Measurements from ENCODE around the gene SLC5A10. TPM values are rescaled to one million over a fixed set of nuclear protein-coding genes. Genes with fewer than 3 reads are reported as not detected.

The SLC5A10 gene
- polyA plus RNA-seq, 3 donors, result 0.10 to 0.17 (median 0.12) TPM

DNA sequence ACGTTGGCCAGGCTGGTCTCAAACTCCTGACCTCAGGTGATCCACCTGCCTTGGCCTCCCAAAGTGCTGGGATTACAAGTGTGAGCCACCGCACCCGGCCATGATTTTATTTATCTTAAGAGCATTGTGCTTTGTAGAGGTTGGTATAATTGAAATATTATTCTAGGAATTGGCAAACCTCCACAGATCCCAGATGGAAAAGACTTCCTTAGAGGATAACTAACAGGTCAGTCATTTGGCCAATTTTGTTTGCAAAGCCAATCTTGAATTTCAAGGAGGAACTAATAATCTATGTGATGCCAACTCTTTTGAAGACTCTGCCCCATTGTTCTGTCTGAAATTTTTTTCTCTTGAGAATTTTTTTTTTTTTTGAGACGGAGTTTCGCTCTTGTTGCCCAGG lies 46.7 kb upstream of the SLC5A10 start:
- Histone ChIP-seq H3K9ac (ENCODE audit: insufficient read depth, low read length, poor library complexity, severe bottlenecking) (no peak overlapping the region), H3K27ac (ENCODE audit: low read depth in 1 of 2, low read length in 2 of 2) (no peak overlapping the region), H2AFZ (ENCODE audit: insufficient read depth, low read depth, low read length, poor library complexity, severe bottlenecking) (no peak overlapping the region), H3K9me3 (replicated peaks in 1 of 2; ENCODE audit: control insufficient read depth in 1 of 2, insufficient read depth in 1 of 2, low read length in 2 of 2) (no peaks in the 10 kb centered on the region), H3K4me2 (replicated peaks; ENCODE audit: extremely low read depth, low read length, poor library complexity, severe bottlenecking) (no peak overlapping the region), H4K20me1 (ENCODE audit: insufficient read depth, low read length) (peaks cover 19% of the 10 kb centered on the region), H3K4me1 (ENCODE audit: control insufficient read depth in 1 of 2, insufficient read depth in 2 of 2, low read length in 2 of 2) (peaks cover 17% of the 10 kb centered on the region in 2 donors), H3K4me3 (replicated peaks in 1 of 3; ENCODE audit: low read depth in 2 of 3, low read length in 3 of 3) (no peak overlapping the region), H3K36me3 (replicated peaks in 1 of 2; ENCODE audit: control insufficient read depth in 1 of 2, insufficient read depth in 2 of 2, low read length in 2 of 2) (peaks cover 22 to 62% of the 10 kb centered on the region in 2 donors), H3K79me2 (ENCODE audit: insufficient read depth, low read length) (no peaks in the 10 kb centered on the region), H3K27me3 (ENCODE audit: control insufficient read depth in 2 of 2, insufficient read depth in 2 of 2, low read length in 2 of 2) (no peaks in the 10 kb centered on the region)
- Mint-ChIP-seq H3K36me3 (peaks cover 58 to 80% of the 10 kb centered on the region in 2 donors), H3K27me3 (ENCODE audit: low read depth in 3 of 3) (no peaks in the 10 kb centered on the region), H3K27ac (peak overlapping the region in 1 of 7 donors; percentile 20), H3K4me3 (no peak overlapping the region), H3K4me1 (peaks cover 20% of the 10 kb centered on the region), H3K9me3 (no peaks in the 10 kb centered on the region)
- TF ChIP-seq, protein P1, sequence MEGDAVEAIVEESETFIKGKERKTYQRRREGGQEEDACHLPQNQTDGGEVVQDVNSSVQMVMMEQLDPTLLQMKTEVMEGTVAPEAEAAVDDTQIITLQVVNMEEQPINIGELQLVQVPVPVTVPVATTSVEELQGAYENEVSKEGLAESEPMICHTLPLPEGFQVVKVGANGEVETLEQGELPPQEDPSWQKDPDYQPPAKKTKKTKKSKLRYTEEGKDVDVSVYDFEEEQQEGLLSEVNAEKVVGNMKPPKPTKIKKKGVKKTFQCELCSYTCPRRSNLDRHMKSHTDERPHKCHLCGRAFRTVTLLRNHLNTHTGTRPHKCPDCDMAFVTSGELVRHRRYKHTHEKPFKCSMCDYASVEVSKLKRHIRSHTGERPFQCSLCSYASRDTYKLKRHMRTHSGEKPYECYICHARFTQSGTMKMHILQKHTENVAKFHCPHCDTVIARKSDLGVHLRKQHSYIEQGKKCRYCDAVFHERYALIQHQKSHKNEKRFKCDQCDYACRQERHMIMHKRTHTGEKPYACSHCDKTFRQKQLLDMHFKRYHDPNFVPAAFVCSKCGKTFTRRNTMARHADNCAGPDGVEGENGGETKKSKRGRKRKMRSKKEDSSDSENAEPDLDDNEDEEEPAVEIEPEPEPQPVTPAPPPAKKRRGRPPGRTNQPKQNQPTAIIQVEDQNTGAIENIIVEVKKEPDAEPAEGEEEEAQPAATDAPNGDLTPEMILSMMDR (IDR thresholded peaks at IDR 0.05), result no peak
- intact Hi-C loops (cut with micrococcal nuclease), result no loop called here
- no peak for DNase-seq
- WGBS (ENCODE audit: insufficient coverage), result 100% methylated on average over 1 of the region's 5 CpGs

DNA sequence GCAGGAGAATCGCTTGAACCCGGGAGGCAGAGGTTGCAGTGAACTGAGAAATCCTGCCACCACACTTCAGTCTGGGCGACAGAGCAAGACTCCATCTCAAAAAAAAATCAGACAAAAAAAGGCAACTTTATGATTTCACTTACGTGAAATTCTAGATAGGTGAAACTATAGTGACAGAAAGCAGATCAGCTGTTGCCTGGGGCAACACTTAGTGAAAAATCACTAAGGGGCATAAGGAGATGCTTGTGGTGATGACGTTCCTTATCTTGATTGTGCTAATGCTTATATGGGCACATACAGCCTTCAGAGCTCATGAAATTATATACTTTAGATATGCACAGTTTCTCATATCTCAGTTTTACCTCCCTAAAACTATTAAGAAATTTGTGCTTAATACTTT lies 41.6 kb upstream of the SLC5A10 start:
- H3K4me1 Mint-ChIP-seq, result no peaks in the 10 kb centered on the region
- H3K36me3 Mint-ChIP-seq, result peaks cover 67 to 91% of the 10 kb centered on the region in 2 donors
- H3K27ac Mint-ChIP-seq, result no peak overlapping the region

More for the DNA sequence above, 41.6 kb upstream of the SLC5A10 start:
- WGBS (ENCODE audit: insufficient coverage), result no CpG with 5 or more reads among the region's 5 CpGs
- no peak overlapping the region for H3K4me3 Mint-ChIP-seq
- TF ChIP-seq, protein P1 (IDR thresholded peaks at IDR 0.05), result no peak
- no peaks in the 10 kb centered on the region for H3K9me3 ChIP-seq (replicated peaks in 1 of 2; ENCODE audit: control insufficient read depth in 1 of 2, insufficient read depth in 1 of 2, low read length in 2 of 2)
- H4K20me1 ChIP-seq (ENCODE audit: insufficient read depth, low read length), result no peaks in the 10 kb centered on the region
- intact Hi-C loops (cut with micrococcal nuclease), result loop anchor here in 1 of 2 donors (10.0 kb wide), 1 partner anchor 64 kb away; no protein-coding TSS in a partner anchor
- peaks cover 36 to 86% of the 10 kb centered on the region in 2 donors for H3K36me3 ChIP-seq (replicated peaks in 1 of 2; ENCODE audit: control insufficient read depth in 1 of 2, insufficient read depth in 2 of 2, low read length in 2 of 2)
- no peak overlapping the region for H3K9ac ChIP-seq (ENCODE audit: insufficient read depth, low read length, poor library complexity, severe bottlenecking)
- no peak overlapping the region for H3K4me3 ChIP-seq (replicated peaks in 1 of 3; ENCODE audit: low read depth in 2 of 3, low read length in 3 of 3)
- H3K4me2 ChIP-seq (replicated peaks; ENCODE audit: extremely low read depth, low read length, poor library complexity, severe bottlenecking), result no peak overlapping the region
- H3K27me3 Mint-ChIP-seq (ENCODE audit: low read depth in 3 of 3), result no peaks in the 10 kb centered on the region
- H3K79me2 ChIP-seq (ENCODE audit: insufficient read depth, low read length), result no peaks in the 10 kb centered on the region
- DNase-seq, result no peak
- no peaks in the 10 kb centered on the region for H3K9me3 Mint-ChIP-seq
- no peaks in the 10 kb centered on the region for H3K4me1 ChIP-seq (ENCODE audit: control insufficient read depth in 1 of 2, insufficient read depth in 2 of 2, low read length in 2 of 2)
- no peak overlapping the region for H3K27ac ChIP-seq (ENCODE audit: low read depth in 1 of 2, low read length in 2 of 2)
- H2AFZ ChIP-seq (ENCODE audit: insufficient read depth, low read depth, low read length, poor library complexity, severe bottlenecking), result no peak overlapping the region
- H3K27me3 ChIP-seq (ENCODE audit: control insufficient read depth in 2 of 2, insufficient read depth in 2 of 2, low read length in 2 of 2), result no peaks in the 10 kb centered on the region
